NCI-H524 treated with DMSO at 0.1 percent for 48 hours (cell line): ENCODE measurements around the gene HJV.
A peak's percentile ranks its signal among the peaks of the same experiment; 100 is the strongest.

Source experiments
- DNase-seq: peaks from one replicate; lab custom pipeline; 2025; lab: John Stamatoyannopoulos, UW

The HJV gene

GRCh38 chr1:146022403-146023127, 1.0 kb upstream of the HJV start:
- no peak for DNase-seq

GRCh38 chr1:146021050-146021445, 487 bp downstream of the HJV start:
- no peak for DNase-seq

GRCh38 chr1:146020058-146021049, 1.2 kb downstream of the HJV start:
- DNase-seq: no peak

- DNase-seq: no peak
These were observed 2.1 kb downstream of the HJV start for GRCh38 chr1:146019231-146020057.

- DNase-seq: no peak
These were observed 4.6 kb downstream of the HJV start for GRCh38 chr1:146016891-146017290.

- no peak for DNase-seq
These were observed 8.0 kb downstream of the HJV start for GRCh38 chr1:146013559-146013922.

- DNase-seq: no peak
These were observed 8.6 kb downstream of the HJV start for GRCh38 chr1:146012703-146013558.

GRCh38 chr1:146010126-146010738, 11.3 kb downstream of the HJV start:
- DNase-seq: no peak

GRCh38 chr1:146007489-146008133, 13.9 kb downstream of the HJV start:
- no peak for DNase-seq

GRCh38 chr1:146001709-146002108, 19.8 kb downstream of the HJV start:
- DNase-seq: no peak

GRCh38 chr1:145999321-146000024, 22.1 kb downstream of the HJV start:
- no peak for DNase-seq

GRCh38 chr1:145997718-145998023, 23.9 kb downstream of the HJV start:
- DNase-seq: no peak

GRCh38 chr1:145997016-145997717, 24.4 kb downstream of the HJV start:
- DNase-seq: no peak

GRCh38 chr1:145996433-145997015, 25.0 kb downstream of the HJV start, which contains the start of gene TXNIP:
TSS of gene TXNIP (minus strand) at chr1:145996579. CDS start at chr1:145996266, 313 bp downstream.
- DNase-seq: peak; percentile 95

- DNase-seq: no peak
These were observed 25.5 kb downstream of the HJV start for GRCh38 chr1:145995964-145996432.

GRCh38 chr1:145995148-145995881, 26.2 kb downstream of the HJV start:
- no peak for DNase-seq

GRCh38 chr1:145994391-145995120, 27.0 kb downstream of the HJV start:
- DNase-seq: no peak
